Ascending aorta (tissue), 2 donors: ENCODE measurements around the gene ELSPBP1. TPM values are rescaled to one million over a fixed set of nuclear protein-coding genes. Genes with fewer than 3 reads are reported as not detected.

Experiments used
- DNase-seq, 2 donors: peaks; one replicate each; pipeline ENCODE4 v3.0.0-alpha.2; 2019; ENCODE audit warnings: low spot score in 2 of 2
- H3K27ac ChIP-seq, 2 donors: fragments of 200-600 bp; sonication (generic); one replicate each; pipeline ENCODE4 v1.5.1; 2016 to 2017; ENCODE audit warnings: mild to moderate bottlenecking in 1 of 2
- H3K27me3 ChIP-seq: fragments of 200-600 bp; sonication (generic); one replicate; pipeline ENCODE4 v1.5.1; 2017
- H3K36me3 ChIP-seq, 2 donors: fragments of 200-600 bp; sonication (generic); one replicate each; pipeline ENCODE4 v1.5.1; 2016
- H3K4me1 ChIP-seq, 2 donors: fragments of 200-600 bp; sonication (generic); one replicate each; pipeline ENCODE4 v1.5.1; 2016 to 2017; ENCODE audit warnings: mild to moderate bottlenecking in 1 of 2
- H3K4me3 ChIP-seq, 2 donors: fragments of 200-600 bp; sonication (generic); one replicate each; pipeline ENCODE4 v1.5.1; 2016 to 2017; ENCODE audit warnings: mild to moderate bottlenecking in 1 of 2
- H3K9me3 ChIP-seq, 2 donors: fragments of 200-600 bp; sonication (generic); one replicate each; pipeline ENCODE4 v1.5.1; 2016
- CTCF ChIP-seq, 3 experiments: fragments of 200-600 bp in 2 of 3; fragments of 450-650 bp in 1 of 3; sonication (generic) in 2 of 3; IDR thresholded peaks; one replicate each; pipeline ENCODE4 v1.5.1; 2016 to 2019; ENCODE audit warnings: antibody characterized with exemption in 3 of 3, mild to moderate bottlenecking in 1 of 3, moderate library complexity in 1 of 3
- intact Hi-C: fragments of 100-400 bp; cut with DNase I; formaldehyde crosslinking; loops from one replicate; pipeline ENCODE4 v1.15.1; 2023
- total RNA-seq: library from RNA; depleted of rRNA; stranded (reverse); fragments of >200 nt; gene quantifications from one replicate; pipeline ENCODE4 v1.1.0, GENCODE V29; 2016

ELSPBP1 gene
- total RNA-seq, 1 donor from 2014 or later: not detected

GRCh38 chr19:48029431-48029830 is 35.0 kb downstream of the ELSPBP1 start:
- H3K27me3 ChIP-seq: no peaks in the 10 kb centered on the region
- H3K9me3 ChIP-seq: no peaks in the 10 kb centered on the region
- no peaks in the 10 kb centered on the region for H3K36me3 ChIP-seq
- intact Hi-C loops: no loop called here
- TF ChIP-seq CTCF (IDR thresholded peaks at IDR 0.05): no peak
- no peaks in the 10 kb centered on the region for H3K4me1 ChIP-seq
- H3K27ac ChIP-seq: no peak overlapping the region
- no peak for DNase-seq
- H3K4me3 ChIP-seq: no peak overlapping the region

GRCh38 chr19:48030073-48030472 is 35.6 kb downstream of the ELSPBP1 start:
- Histone ChIP-seq H3K4me1 (no peaks in the 10 kb centered on the region), H3K27me3 (no peaks in the 10 kb centered on the region), H3K27ac (no peak overlapping the region), H3K9me3 (no peaks in the 10 kb centered on the region), H3K4me3 (no peak overlapping the region), H3K36me3 (no peaks in the 10 kb centered on the region)
- intact Hi-C loops: no loop called here
- no peak for DNase-seq
- TF ChIP-seq CTCF (IDR thresholded peaks at IDR 0.05): no peak

GRCh38 chr19:48033604-48034003 is 39.2 kb downstream of the ELSPBP1 start:
- DNase-seq: no peak
- peaks cover 3 to 9% of the 10 kb centered on the region in 2 donors for H3K9me3 ChIP-seq
- H3K4me1 ChIP-seq: no peaks in the 10 kb centered on the region
- no peak overlapping the region for H3K4me3 ChIP-seq
- no peak overlapping the region for H3K27ac ChIP-seq
- no peaks in the 10 kb centered on the region for H3K27me3 ChIP-seq
- intact Hi-C loops: no loop called here
- no peaks in the 10 kb centered on the region for H3K36me3 ChIP-seq
- no peak for TF ChIP-seq CTCF (IDR thresholded peaks at IDR 0.05)

GRCh38 chr19:48036765-48037164 is 42.3 kb downstream of the ELSPBP1 start:
- Histone ChIP-seq H3K4me3 (no peak overlapping the region), H3K36me3 (no peaks in the 10 kb centered on the region), H3K27me3 (no peaks in the 10 kb centered on the region), H3K27ac (no peak overlapping the region), H3K9me3 (peaks cover 3 to 9% of the 10 kb centered on the region in 2 donors), H3K4me1 (no peaks in the 10 kb centered on the region)
- no peak for DNase-seq
- intact Hi-C loops: no loop called here
- no peak for TF ChIP-seq CTCF (IDR thresholded peaks at IDR 0.05)

- Histone ChIP-seq H3K9me3 (peaks cover 2 to 3% of the 10 kb centered on the region in 2 donors), H3K27ac (no peak overlapping the region), H3K27me3 (no peaks in the 10 kb centered on the region), H3K4me3 (no peak overlapping the region), H3K4me1 (no peaks in the 10 kb centered on the region), H3K36me3 (no peaks in the 10 kb centered on the region)
- intact Hi-C loops: no loop called here
- DNase-seq: no peak
- TF ChIP-seq CTCF (IDR thresholded peaks at IDR 0.05): no peak
These were observed 47.6 kb downstream of the ELSPBP1 start for GRCh38 chr19:48041877-48042580.
